Smooth muscle cell (in vitro differentiated cells): Measurements from ENCODE around the gene EBF3. TPM values are rescaled to one million over a fixed set of nuclear protein-coding genes. Genes with fewer than 3 reads are reported as not detected.

Experiments used
- DNase-seq: peaks from one replicate; lab custom pipeline; 2025; ENCODE audit not compliant: unreplicated experiment; lab: John Stamatoyannopoulos, UW
- H2AFZ ChIP-seq: fragments of 200-600 bp; sonication (generic); 2 replicates; pipeline ENCODE4 v1.6.0; 2016; ENCODE audit warnings: antibody characterized with exemption, low read depth, mild to moderate bottlenecking
- H3F3A ChIP-seq: fragments of 200-600 bp; sonication (generic); 2 replicates; pipeline ENCODE4 v1.6.0; 2017; ENCODE audit warnings: antibody characterized with exemption, low read depth
- H3K27ac ChIP-seq: fragments of 200-600 bp; sonication (generic); 2 replicates; pipeline ENCODE4 v1.5.1; 2016; ENCODE audit warnings: low read depth, mild to moderate bottlenecking
- H3K27me3 ChIP-seq: fragments of 200-600 bp; sonication (generic); 2 replicates; pipeline ENCODE4 v1.6.1; 2016; ENCODE audit warnings: low read depth, mild to moderate bottlenecking
- H3K36me3 ChIP-seq: fragments of 200-600 bp; sonication (generic); 2 replicates; pipeline ENCODE4 v1.5.1; 2016; ENCODE audit warnings: low read depth
- H3K4me1 ChIP-seq: fragments of 200-600 bp; sonication (generic); 2 replicates; pipeline ENCODE4 v1.5.1; 2016; ENCODE audit warnings: low read depth
- H3K4me2 ChIP-seq: fragments of 200-600 bp; sonication (generic); 2 replicates; pipeline ENCODE4 v1.6.0; 2016; ENCODE audit warnings: mild to moderate bottlenecking
- H3K4me3 ChIP-seq: fragments of 200-600 bp; sonication (generic); 2 replicates; pipeline ENCODE4 v1.5.1; 2016; ENCODE audit warnings: mild to moderate bottlenecking
- H3K79me2 ChIP-seq: fragments of 200-600 bp; sonication (generic); 2 replicates; pipeline ENCODE4 v1.6.0; 2016; ENCODE audit warnings: low read depth, mild to moderate bottlenecking
- H3K9ac ChIP-seq: fragments of 200-600 bp; sonication (generic); 2 replicates; pipeline ENCODE4 v1.6.0; 2016; ENCODE audit warnings: low read depth
- H3K9me3 ChIP-seq: fragments of 200-600 bp; sonication (generic); replicated peaks from 2 replicates; pipeline ENCODE4 v1.5.1; 2016; ENCODE audit warnings: low read depth
- H4K20me1 ChIP-seq: fragments of 200-600 bp; sonication (generic); 2 replicates; pipeline ENCODE4 v1.6.0; 2016; ENCODE audit warnings: low read depth
- CTCF ChIP-seq: fragments of 200-600 bp; sonication (generic); IDR thresholded peaks from 2 replicates; pipeline ENCODE4 v1.5.1; 2017; ENCODE audit warnings: borderline replicate concordance, mild to moderate bottlenecking, antibody characterized with exemption; ENCODE audit not compliant: insufficient read depth, poor library complexity, severe bottlenecking
- WGBS: methylation state at CpG from one replicate; pipeline ENCODE4 v1.1.7; 2016; ENCODE audit warnings: low lambda C conversion rate; 5-methylcytosine and 5-hydroxymethylcytosine counted together
- polyA plus RNA-seq: library from polyadenylated mRNA; unstranded; fragments of >200 nt; fragmentation: Nextera tagmentation; extraction: Ambion mirVana; gene quantifications from 2 replicates; pipeline ENCODE4 v1.2.1, GENCODE V29; 2016
- total RNA-seq: library from RNA; depleted of rRNA; stranded (reverse); fragments of >200 nt; gene quantifications from 2 replicates; pipeline ENCODE4 v1.2.3, GENCODE V29; 2014

EBF3 gene
- total and polyA plus RNA-seq, 2 experiments from 2014 or later: not detected

- Histone ChIP-seq H3K9ac (no peak overlapping the region), H3K27me3 (no peaks in the 10 kb centered on the region), H3K27ac (no peak overlapping the region), H3K9me3 (no peaks in the 10 kb centered on the region), H3K4me3 (no peak overlapping the region), H3K4me2 (no peak overlapping the region), H4K20me1 (no peaks in the 10 kb centered on the region), H3K79me2 (no peaks in the 10 kb centered on the region), H3K4me1 (no peaks in the 10 kb centered on the region), H2AFZ (no peak overlapping the region), H3K36me3 (no peaks in the 10 kb centered on the region), H3F3A (no peaks in the 10 kb centered on the region)
- no peak for DNase-seq
- no peak for TF ChIP-seq CTCF
- WGBS: 94% methylated on average over 19 of the region's 19 CpGs
Measured at GRCh38 chr10:129848696-129849451, 115.2 kb downstream of the EBF3 start.

- H3K4me3 ChIP-seq: no peak overlapping the region
- H3K27ac ChIP-seq: no peak overlapping the region
- H3K9ac ChIP-seq: no peak overlapping the region
- H3K4me1 ChIP-seq: no peaks in the 10 kb centered on the region
- no peaks in the 10 kb centered on the region for H3K27me3 ChIP-seq
- no peaks in the 10 kb centered on the region for H3K36me3 ChIP-seq
- no peak overlapping the region for H2AFZ ChIP-seq
- H3K9me3 ChIP-seq: no peaks in the 10 kb centered on the region
- H3K4me2 ChIP-seq: no peak overlapping the region
- DNase-seq: no peak
- 95% methylated on average over 18 of the region's 18 CpGs for WGBS
- no peaks in the 10 kb centered on the region for H3F3A ChIP-seq
- no peak for TF ChIP-seq CTCF
- H3K79me2 ChIP-seq: no peaks in the 10 kb centered on the region
- H4K20me1 ChIP-seq: no peaks in the 10 kb centered on the region
Measured at GRCh38 chr10:129847741-129848483, 116.2 kb downstream of the EBF3 start.

- Histone ChIP-seq H3K79me2 (no peaks in the 10 kb centered on the region), H3K9ac (no peak overlapping the region), H3K4me2 (no peak overlapping the region), H4K20me1 (no peaks in the 10 kb centered on the region), H2AFZ (no peak overlapping the region), H3F3A (no peaks in the 10 kb centered on the region), H3K4me3 (no peak overlapping the region), H3K27me3 (no peaks in the 10 kb centered on the region), H3K36me3 (no peaks in the 10 kb centered on the region), H3K27ac (no peak overlapping the region), H3K4me1 (no peaks in the 10 kb centered on the region), H3K9me3 (no peaks in the 10 kb centered on the region)
- 92% methylated on average over 10 of the region's 10 CpGs for WGBS
- DNase-seq: no peak
- TF ChIP-seq CTCF: no peak
Measured at GRCh38 chr10:129846991-129847391, 117.1 kb downstream of the EBF3 start.
